ENCODE measurements around the gene CD200.

GRCh38 chr3:112346491-112347122 lies 13.7 kb downstream of the CD200 start:
- no peak for TF ChIP-seq CTCF (IDR thresholded peaks at IDR 0.05)
- TF ChIP-seq POLR2A (IDR thresholded peaks at IDR 0.05), result no peak
- no peak for TF ChIP-seq POLR2AphosphoS5 (IDR thresholded peaks at IDR 0.05; ENCODE audit: insufficient read depth in 1 of 2, low read depth in 1 of 2)

Data from vagina (tissue), 2 donors.